ENCODE results near the gene CXCL16. TPM values are rescaled to one million over a fixed set of nuclear protein-coding genes. Genes with fewer than 3 reads are reported as not detected.

CXCL16 gene
- polyA plus RNA-seq (ENCODE audit: insufficient read length): 7.8 TPM

GRCh38 chr17:4739122-4740024 lies at the start of gene CXCL16, which contains the start of gene ZMYND15:
CXCL16 (minus strand) TSS chr17:4739928; CDS start chr17:4739339, 589 bp downstream.
ZMYND15 (plus strand) TSS chr17:4739833; CDS start chr17:4740549, 716 bp downstream.
- peak; percentile 52 for DNase-seq

- no peak for DNase-seq
Observed at GRCh38 chr17:4788807-4789700, 49.3 kb upstream of the CXCL16 start, which contains the start of gene GLTPD2. GLTPD2 (plus strand) TSS chr17:4788964; CDS start chr17:4789012, 48 bp downstream.

GRCh38 chr17:4788159-4788806 lies 48.6 kb upstream of the CXCL16 start:
- no peak for DNase-seq

- no peak for DNase-seq
Observed at GRCh38 chr17:4786516-4786915, 46.8 kb upstream of the CXCL16 start.

GRCh38 chr17:4786106-4786511 lies 46.4 kb upstream of the CXCL16 start, which contains the start of gene VMO1:
VMO1 (minus strand) TSS chr17:4786364; CDS start chr17:4786352, 12 bp downstream.
- no peak for DNase-seq

- DNase-seq: no peak
Observed at GRCh38 chr17:4785311-4786105, 45.8 kb upstream of the CXCL16 start.

GRCh38 chr17:4782652-4783051 lies 42.9 kb upstream of the CXCL16 start:
- DNase-seq: no peak

GRCh38 chr17:4780325-4780955 lies 40.7 kb upstream of the CXCL16 start:
- no peak for DNase-seq

GRCh38 chr17:4777969-4778760 lies 38.4 kb upstream of the CXCL16 start:
- DNase-seq: no peak

GRCh38 chr17:4772235-4772613 lies 32.5 kb upstream of the CXCL16 start:
- DNase-seq: no peak

- no peak for DNase-seq
Observed at GRCh38 chr17:4771519-4772234, 31.9 kb upstream of the CXCL16 start, which contains the start of gene TM4SF5. TM4SF5 (plus strand) TSS chr17:4771886; CDS start chr17:4771923, 37 bp downstream.

GRCh38 chr17:4769628-4770027 lies 29.9 kb upstream of the CXCL16 start:
- DNase-seq: no peak

- DNase-seq: no peak
Observed at GRCh38 chr17:4768298-4768697, 28.6 kb upstream of the CXCL16 start.

GRCh38 chr17:4766723-4767122 lies 27.0 kb upstream of the CXCL16 start:
- DNase-seq: no peak

GRCh38 chr17:4766201-4766600 lies 26.5 kb upstream of the CXCL16 start:
- DNase-seq: no peak

GRCh38 chr17:4764595-4764994 lies 24.9 kb upstream of the CXCL16 start:
- no peak for DNase-seq

- no peak for DNase-seq
Observed at GRCh38 chr17:4759776-4760236, 20.1 kb upstream of the CXCL16 start.

- DNase-seq: no peak
Observed at GRCh38 chr17:4753392-4753791, 13.7 kb upstream of the CXCL16 start.

GRCh38 chr17:4751932-4752331 lies 12.2 kb upstream of the CXCL16 start:
- no peak for DNase-seq

Data from hindlimb muscle (tissue), 1 donor.